Hypothalamus (tissue), 51 donors: ENCODE results near the gene FERMT3.
A peak's percentile ranks its signal among the peaks of the same experiment; 100 is the strongest.

Experiments
- DNase-seq, 51 donors: peaks; one replicate each; lab custom pipeline; 2025; lab: John Stamatoyannopoulos, UW

The FERMT3 gene

GRCh38 chr11:64185693-64186491 is 20.6 kb upstream of the FERMT3 start, which contains the start of gene STIP1:
STIP1 (plus strand) TSS chr11:64186171; CDS start chr11:64186262, 91 bp downstream.
- DNase-seq, result peak; percentile 95 to 100 (median 99)

- DNase-seq, result peak in 10 of 51 donors; percentile 22 to 64 (median 52)
Measured at GRCh38 chr11:64186492-64187165, 19.9 kb upstream of the FERMT3 start.

- DNase-seq, result no peak
Measured at GRCh38 chr11:64192434-64192833, 14.1 kb upstream of the FERMT3 start.

GRCh38 chr11:64196626-64197025 is 9.9 kb upstream of the FERMT3 start:
- DNase-seq, result peak in 1 of 51 donors; percentile 53

- no peak for DNase-seq
Measured at GRCh38 chr11:64198511-64198910, 8.0 kb upstream of the FERMT3 start.

GRCh38 chr11:64201543-64201942 is 5.0 kb upstream of the FERMT3 start:
- DNase-seq, result no peak

GRCh38 chr11:64202992-64203391 is 3.5 kb upstream of the FERMT3 start:
- DNase-seq, result no peak

GRCh38 chr11:64203421-64204079 is 3.0 kb upstream of the FERMT3 start:
- no peak for DNase-seq

- DNase-seq, result no peak
Measured at GRCh38 chr11:64204080-64204440, 2.5 kb upstream of the FERMT3 start.

GRCh38 chr11:64204464-64204989 is 2.0 kb upstream of the FERMT3 start:
- DNase-seq, result peak in 42 of 51 donors; percentile 14 to 86 (median 66)

GRCh38 chr11:64207256-64208085 is 950 bp downstream of the FERMT3 start:
- peak in 9 of 51 donors; percentile 18 to 73 (median 41) for DNase-seq

- DNase-seq, result no peak
Measured at GRCh38 chr11:64208086-64208795, 1.7 kb downstream of the FERMT3 start.

GRCh38 chr11:64208796-64209562 is 2.5 kb downstream of the FERMT3 start:
- peak in 4 of 51 donors; percentile 20 to 36 (median 25) for DNase-seq

GRCh38 chr11:64209563-64209843 is 3.0 kb downstream of the FERMT3 start:
- no peak for DNase-seq

GRCh38 chr11:64210301-64211020 is 3.9 kb downstream of the FERMT3 start:
- DNase-seq, result no peak

GRCh38 chr11:64211181-64211872 is 4.8 kb downstream of the FERMT3 start:
- DNase-seq, result no peak

- DNase-seq, result no peak
Measured at GRCh38 chr11:64216879-64217278, 10.4 kb downstream of the FERMT3 start.
